Measurements from ENCODE around the gene RPL41.

Gene RPL41

GRCh38 chr12:56150563-56150962 lies 34.1 kb downstream of the RPL41 start (continued):
- TF ChIP-seq ZNF488 (tag by site-specific recombination; IDR thresholded peaks at IDR 0.05) (no peak), ZSCAN30 (tag by site-specific recombination; IDR thresholded peaks at IDR 0.05) (peak; percentile 42; the same call in 1 of the 2 replicates), ZNF366 (tag by site-specific recombination; conservative IDR thresholded peaks at IDR 0.05) (peak; percentile 52; the same call in 1 of the 2 replicates), ZNF398 (tag by site-specific recombination; IDR thresholded peaks at IDR 0.05) (peak; percentile 40; the same call in 1 of the 2 replicates), ZNF501 (tag by site-specific recombination; IDR thresholded peaks at IDR 0.05) (no peak), ZNF324 (tag by site-specific recombination; IDR thresholded peaks at IDR 0.05) (peak; percentile 60), ZNF610 (tag by site-specific recombination; IDR thresholded peaks at IDR 0.05; ENCODE audit: borderline replicate concordance) (no peak), ZNF76 (tag by site-specific recombination; IDR thresholded peaks at IDR 0.05; ENCODE audit: borderline replicate concordance, low read depth) (no peak; the same call in 1 of the 2 replicates), PRDM1 (tag by site-specific recombination; IDR thresholded peaks at IDR 0.05) (0 out of 2 replicates have a peak, but pooled peaks have one; percentile 58), ZNF704 (tag by site-specific recombination; IDR thresholded peaks at IDR 0.05) (no peak), REPIN1 (tag by site-specific recombination; IDR thresholded peaks at IDR 0.05; ENCODE audit: low read depth) (no peak), ELK4 (IDR thresholded peaks at IDR 0.05; ENCODE audit: borderline replicate concordance, low read depth, low read length) (no peak), ZNF510 (tag by site-specific recombination; IDR thresholded peaks at IDR 0.05; ENCODE audit: insufficient replicate concordance) (peak; percentile 82), HIC1 (tag by site-specific recombination; IDR thresholded peaks at IDR 0.05) (no peak), GLI2 (tag by site-specific recombination; IDR thresholded peaks at IDR 0.05; ENCODE audit: borderline replicate concordance, low read depth) (0 out of 2 replicates have a peak, but pooled peaks have one; percentile 66), ZNF692 (tag by site-specific recombination; IDR thresholded peaks at IDR 0.05) (no peak), ZNF837 (tag by site-specific recombination; IDR thresholded peaks at IDR 0.05) (no peak), GLIS1 (tag by site-specific recombination; IDR thresholded peaks at IDR 0.05) (0 out of 2 replicates have a peak, but pooled peaks have one; percentile 20), ZNF37A (tag by site-specific recombination; IDR thresholded peaks at IDR 0.05) (peak; percentile 86), ZNF791 (tag by site-specific recombination; IDR thresholded peaks at IDR 0.05) (no peak), ZFHX2 (tag by site-specific recombination; conservative IDR thresholded peaks at IDR 0.05) (no peak), ZNF184 (tag by site-specific recombination; IDR thresholded peaks at IDR 0.05) (peak; percentile 96), ZNF701 (tag by site-specific recombination; IDR thresholded peaks at IDR 0.05) (no peak)

Measured in HEK293 (cell line).